GM23338 (cell line): ENCODE results near the gene RCC2. TPM values are rescaled to one million over a fixed set of nuclear protein-coding genes. Genes with fewer than 3 reads are reported as not detected.
A peak's percentile ranks its signal among the peaks of the same experiment; 100 is the strongest.
"Not testable (repeated sequence)": the region's sequence is repeated elsewhere in the genome, so short reads cannot be mapped to it uniquely, and the experiment has no call there.

Source experiments
- ATAC-seq: fragments of 200-7000 bp; cut with Tn5 transposase; 3 replicates; pipeline ENCODE4 v1.9.1; 2020
- DNase-seq: peaks from one replicate; pipeline ENCODE4 v3.0.0-alpha.2; 2015; ENCODE audit warnings: low spot score
- H2AFZ ChIP-seq: fragments of 200-600 bp; sonication (generic); 2 replicates; pipeline ENCODE4 v1.8.0; 2016; ENCODE audit warnings: antibody characterized with exemption, mild to moderate bottlenecking, moderate library complexity
- H3F3A ChIP-seq: fragments of 200-600 bp; sonication (generic); replicated peaks from 2 replicates; pipeline ENCODE4 v1.8.0; 2017; ENCODE audit warnings: antibody characterized with exemption, mixed run types, low read depth
- H3K27ac ChIP-seq: fragments of 200-600 bp; sonication (generic); 2 replicates; pipeline ENCODE4 v1.6.1; 2016; ENCODE audit warnings: low read depth
- H3K27me3 ChIP-seq: fragments of 200-600 bp; sonication (generic); 2 replicates; pipeline ENCODE4 v1.8.0; 2016; ENCODE audit warnings: mild to moderate bottlenecking, mixed run types, moderate library complexity; ENCODE audit not compliant: insufficient read depth
- H3K36me3 ChIP-seq: fragments of 200-600 bp; sonication (generic); 2 replicates; pipeline ENCODE4 v1.8.0; 2016; ENCODE audit warnings: mild to moderate bottlenecking; ENCODE audit not compliant: insufficient read depth
- H3K4me1 ChIP-seq: fragments of 200-600 bp; sonication (generic); 2 replicates; pipeline ENCODE4 v1.8.0; 2016; ENCODE audit warnings: mild to moderate bottlenecking, moderate library complexity; ENCODE audit not compliant: insufficient read depth
- H3K4me2 ChIP-seq: fragments of 200-600 bp; sonication (generic); 2 replicates; pipeline ENCODE4 v1.7.1; 2017; ENCODE audit warnings: mixed run types
- H3K4me3 ChIP-seq: fragments of 200-600 bp; sonication (generic); 2 replicates; pipeline ENCODE4 v1.6.1; 2016; ENCODE audit warnings: mixed run types
- H3K79me2 ChIP-seq: fragments of 200-600 bp; sonication (generic); replicated peaks from 2 replicates; pipeline ENCODE4 v1.8.0; 2017; ENCODE audit warnings: mild to moderate bottlenecking; ENCODE audit not compliant: insufficient read depth
- H3K9me2 ChIP-seq: fragments of 200-600 bp; sonication (generic); 2 replicates; pipeline ENCODE4 v1.8.0; 2017; ENCODE audit not compliant: insufficient read depth
- H4K20me1 ChIP-seq: fragments of 200-600 bp; sonication (generic); replicated peaks from 2 replicates; pipeline ENCODE4 v1.8.0; 2017; ENCODE audit warnings: mild to moderate bottlenecking; ENCODE audit not compliant: insufficient read depth
- H3K27ac Mint-ChIP-seq: 2 replicates; pipeline ENCODE4 v1.8.0; 2020; ENCODE audit warnings: inconsistent platforms, mild to moderate bottlenecking, moderate library complexity, mixed read lengths
- H3K27me3 Mint-ChIP-seq: 3 replicates; pipeline ENCODE4 v1.8.0; 2022; ENCODE audit warnings: low read depth, mild to moderate bottlenecking, moderate library complexity, mixed read lengths, inconsistent platforms; ENCODE audit not compliant: insufficient read depth, poor library complexity
- H3K36me3 Mint-ChIP-seq: 3 replicates; pipeline ENCODE4 v1.8.0; 2021; ENCODE audit warnings: low read depth, mild to moderate bottlenecking, inconsistent platforms, moderate library complexity, mixed read lengths
- H3K4me1 Mint-ChIP-seq: 3 replicates; pipeline ENCODE4 v1.8.0; 2020; ENCODE audit warnings: mild to moderate bottlenecking, inconsistent platforms, mixed read lengths
- H3K4me3 Mint-ChIP-seq: 3 replicates; pipeline ENCODE4 v1.8.0; 2021; ENCODE audit warnings: moderate library complexity, mild to moderate bottlenecking, inconsistent platforms, mixed read lengths
- H3K9me3 Mint-ChIP-seq: 3 replicates; pipeline ENCODE4 v1.8.0; 2020; ENCODE audit warnings: moderate library complexity, mild to moderate bottlenecking, inconsistent platforms, mixed read lengths
- CREB1 ChIP-seq: fragments of 250-450 bp; sonication (Bioruptor Pico); IDR thresholded peaks from 2 replicates; pipeline ENCODE4 v1.5.0; 2020; ENCODE audit warnings: low read depth, mild to moderate bottlenecking, moderate library complexity
- CTCF ChIP-seq, 2 experiments: fragments of 200-600 bp in 1 of 2; sonication (generic) in 1 of 2; conservative IDR thresholded peaks; 2 replicates each; pipeline versions ENCODE4 v1.5.1 to v1.6.1; 2016 to 2017; ENCODE audit warnings: antibody characterized with exemption in 2 of 2, low read depth in 2 of 2, mild to moderate bottlenecking in 2 of 2, moderate library complexity in 1 of 2
- POLR2AphosphoS5 ChIP-seq: IDR thresholded peaks from 2 replicates; pipeline ENCODE4 v1.6.1; 2016; ENCODE audit warnings: antibody characterized with exemption, low read depth
- REST ChIP-seq: IDR thresholded peaks from one replicate; pipeline ENCODE4 v1.6.1; 2018; ENCODE audit warnings: antibody characterized with exemption; ENCODE audit not compliant: unreplicated experiment
- ZNF331 ChIP-seq: fragments of 250-450 bp; sonication (Bioruptor Pico); IDR thresholded peaks from 2 replicates; pipeline ENCODE4 v1.5.0; 2020; ENCODE audit warnings: low read depth, mild to moderate bottlenecking, moderate library complexity
- polyA plus RNA-seq: library from polyadenylated mRNA; unstranded; fragments of >200 nt; fragmentation: Nextera tagmentation; extraction: Ambion mirVana; gene quantifications from 2 replicates; pipeline ENCODE4 v1.2.1, GENCODE V29; 2016
- total RNA-seq: library from RNA; depleted of rRNA; stranded (reverse); fragments of >200 nt; shearing (Covaris generic); gene quantifications from 2 replicates; pipeline ENCODE4 v1.2.3, GENCODE V29; 2014

RCC2 gene
- total and polyA plus RNA-seq, 2 experiments from 2014 or later: 97.1 to 386 TPM

- H3K9me2 ChIP-seq, H2AFZ ChIP-seq, H3K9me3 Mint-ChIP-seq, H3K79me2 ChIP-seq, H4K20me1 ChIP-seq, H3K27me3 ChIP-seq, H3K36me3 ChIP-seq, H3F3A ChIP-seq, H3K36me3 Mint-ChIP-seq, ATAC-seq: not testable (repeated sequence)
- peak; percentile 52; the same call in 1 of the 2 replicates for TF ChIP-seq POLR2AphosphoS5
- Mint-ChIP-seq H3K4me1 (peaks cover 24% of the 10 kb centered on the region), H3K4me3 (peak overlapping the region; percentile 53), H3K27me3 (peaks cover 12% of the 10 kb centered on the region), H3K27ac (peak overlapping the region; percentile 99)
- peak overlapping the region; percentile 14; the same call in 1 of the 2 replicates for H3K4me3 ChIP-seq
- DNase-seq: peak; percentile 48
- peak overlapping the region; percentile 96 for H3K27ac ChIP-seq
- peak overlapping the region; percentile 75 for H3K4me2 ChIP-seq
- H3K4me1 ChIP-seq: peaks cover 17% of the 10 kb centered on the region
Observed at GRCh38 chr1:17468357-17469265, 29.1 kb upstream of the RCC2 start.

GRCh38 chr1:17466359-17466758 is 26.9 kb upstream of the RCC2 start:
- Histone ChIP-seq H3K4me2 (no peak overlapping the region), H3K9me2 (no peaks in the 10 kb centered on the region), H2AFZ (no peak overlapping the region), H3K27me3 (no peaks in the 10 kb centered on the region), H3K79me2 (no peaks in the 10 kb centered on the region), H3F3A (peaks cover 5% of the 10 kb centered on the region; the same call in 1 of the 2 replicates), H3K36me3 (no peaks in the 10 kb centered on the region), H3K27ac (no peak overlapping the region), H4K20me1 (no peaks in the 10 kb centered on the region), H3K4me1 (peaks cover 23% of the 10 kb centered on the region), H3K4me3 (no peak overlapping the region)
- Mint-ChIP-seq H3K27ac (no peak overlapping the region), H3K36me3 (peaks cover 3% of the 10 kb centered on the region; the same call in 2 of the 3 replicates), H3K4me3 (no peak overlapping the region), H3K4me1 (peaks cover 31% of the 10 kb centered on the region), H3K9me3 (peaks cover 3% of the 10 kb centered on the region; the same call in 1 of the 3 replicates), H3K27me3 (peaks cover 11% of the 10 kb centered on the region)
- peak; percentile 63 for DNase-seq
- peak; percentile 5; the same call in 1 of the 3 replicates for ATAC-seq
- no peak for TF ChIP-seq ZNF331 (CRISPR knock-in tag)
- TF ChIP-seq CREB1 (CRISPR knock-in tag): no peak
- TF ChIP-seq CTCF (conservative IDR thresholded peaks at IDR 0.05; ENCODE audit: low read depth in 2 of 2): 0 out of 4 replicates have a peak, but pooled peaks of 1 of the 2 experiments have one; percentile 7
- TF ChIP-seq REST: no peak
